Lower lobe of right lung (tissue), 2 donors: Measurements from ENCODE around the gene IGHMBP2. TPM values are rescaled to one million over a fixed set of nuclear protein-coding genes. Genes with fewer than 3 reads are reported as not detected.
A peak's percentile ranks its signal among the peaks of the same experiment; 100 is the strongest.

Source experiments
- ATAC-seq, 2 donors: fragments of 200-7000 bp; cut with Tn5 transposase; one replicate each; pipeline ENCODE4 v1.9.1; 2020 to 2022; ENCODE audit warnings: mild to moderate bottlenecking in 2 of 2, moderate library complexity in 2 of 2
- DNase-seq: peaks from one replicate; pipeline ENCODE4 v3.0.0-alpha.2; 2020
- H3K27ac ChIP-seq: fragments of 200-600 bp; one replicate; pipeline ENCODE4 v1.8.0; 2022
- H3K27me3 ChIP-seq: fragments of 200-600 bp; one replicate; pipeline ENCODE4 v1.8.0; 2022; ENCODE audit warnings: low read depth
- H3K36me3 ChIP-seq: fragments of 200-600 bp; one replicate; pipeline ENCODE4 v1.8.0; 2022; ENCODE audit warnings: mild to moderate bottlenecking
- H3K4me1 ChIP-seq: fragments of 200-600 bp; one replicate; pipeline ENCODE4 v1.8.0; 2022
- H3K4me3 ChIP-seq: fragments of 200-600 bp; one replicate; pipeline ENCODE4 v1.8.0; 2022; ENCODE audit warnings: mild to moderate bottlenecking
- H3K9me3 ChIP-seq: fragments of 200-600 bp; one replicate; pipeline ENCODE4 v1.8.0; 2022
- CTCF ChIP-seq: fragments of 200-600 bp; IDR thresholded peaks from one replicate; pipeline ENCODE4 v1.8.0; 2022; ENCODE audit warnings: antibody characterized with exemption, mild to moderate bottlenecking
- intact Hi-C: fragments of 100-400 bp; cut with DNase I; formaldehyde crosslinking; loops from one replicate; pipeline ENCODE4 v1.11.0; 2022
- total RNA-seq: library from RNA; stranded (reverse); fragmentation: NEBNext Ultra II Directional; extraction: Animal tissue kit (Norgen Biotek cat#: 25700); gene quantifications from one replicate; pipeline ENCODE4 v1.2.1, GENCODE V29; 2021
- donor health status: DM: no; HTN: yes; CAD: no; lungs with severe emphysema.

The IGHMBP2 gene
- total RNA-seq, 1 donor from 2014 or later = 18.8 TPM

DNA sequence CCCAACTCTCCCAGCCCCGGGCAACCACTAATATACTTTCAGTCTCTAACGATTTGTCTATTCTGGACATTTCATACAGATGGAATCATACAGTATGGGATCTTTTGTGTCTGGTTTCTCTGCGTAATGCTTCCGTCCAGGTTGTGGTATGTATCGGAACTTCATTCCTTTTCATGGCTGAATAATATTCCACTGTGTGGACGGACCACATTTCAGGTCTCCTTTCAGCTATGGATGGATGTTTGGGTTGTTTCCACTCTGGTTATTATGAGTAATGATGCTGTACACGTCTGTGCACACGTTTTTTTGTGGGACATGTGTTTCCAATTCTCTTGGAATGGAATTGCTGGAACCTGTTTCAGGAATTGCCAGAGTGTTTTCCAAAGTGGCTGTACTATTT lies 44.6 kb upstream of the IGHMBP2 start:
- intact Hi-C loops = no loop called here
- TF ChIP-seq CTCF = no peak

DNA sequence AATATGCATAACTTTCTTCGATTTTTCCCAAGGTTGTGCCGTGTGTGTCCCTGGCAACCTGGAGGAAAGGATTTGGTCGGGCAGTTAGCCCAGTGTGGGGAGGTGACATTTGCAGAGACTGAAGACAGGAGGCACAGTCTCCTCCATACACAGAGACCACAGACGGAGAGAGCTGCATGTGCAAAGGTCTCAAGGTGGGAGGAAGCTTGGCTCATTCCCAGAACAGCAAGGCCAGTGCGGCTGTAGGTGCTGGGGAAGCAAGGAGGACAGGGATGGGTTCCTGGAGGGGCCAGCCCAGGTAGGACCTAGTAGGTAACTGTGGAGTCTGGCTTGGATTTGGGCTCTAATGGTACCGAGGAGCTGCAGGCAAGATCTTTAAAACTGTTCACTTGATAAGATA lies 41.3 kb upstream of the IGHMBP2 start:
- Histone ChIP-seq H3K4me1 (no peaks in the 10 kb centered on the region), H3K9me3 (peaks cover 8% of the 10 kb centered on the region), H3K27me3 (no peaks in the 10 kb centered on the region), H3K36me3 (no peaks in the 10 kb centered on the region), H3K4me3 (no peak overlapping the region), H3K27ac (no peak overlapping the region)
- TF ChIP-seq CTCF = no peak
- DNase-seq = no peak
- peak in 1 of 2 donors; percentile 25 for ATAC-seq
- intact Hi-C loops = no loop called here

More for the DNA sequence above, 44.6 kb upstream of the IGHMBP2 start:
- Histone ChIP-seq H3K36me3 (no peaks in the 10 kb centered on the region), H3K4me1 (peaks cover 14% of the 10 kb centered on the region), H3K9me3 (peaks cover 7% of the 10 kb centered on the region), H3K4me3 (no peak overlapping the region), H3K27me3 (peaks cover 15% of the 10 kb centered on the region), H3K27ac (no peak overlapping the region)
- ATAC-seq = no peak
- DNase-seq = no peak

- no peak for TF ChIP-seq CTCF
- Histone ChIP-seq H3K36me3 (no peaks in the 10 kb centered on the region), H3K9me3 (peaks cover 8% of the 10 kb centered on the region), H3K4me3 (no peak overlapping the region), H3K27ac (no peak overlapping the region), H3K27me3 (no peaks in the 10 kb centered on the region), H3K4me1 (no peaks in the 10 kb centered on the region)
- ATAC-seq (no peak), DNase-seq (no peak)
- intact Hi-C loops = no loop called here
Observed at GRCh38 chr11:68863553-68864265, 40.0 kb upstream of the IGHMBP2 start.

DNA sequence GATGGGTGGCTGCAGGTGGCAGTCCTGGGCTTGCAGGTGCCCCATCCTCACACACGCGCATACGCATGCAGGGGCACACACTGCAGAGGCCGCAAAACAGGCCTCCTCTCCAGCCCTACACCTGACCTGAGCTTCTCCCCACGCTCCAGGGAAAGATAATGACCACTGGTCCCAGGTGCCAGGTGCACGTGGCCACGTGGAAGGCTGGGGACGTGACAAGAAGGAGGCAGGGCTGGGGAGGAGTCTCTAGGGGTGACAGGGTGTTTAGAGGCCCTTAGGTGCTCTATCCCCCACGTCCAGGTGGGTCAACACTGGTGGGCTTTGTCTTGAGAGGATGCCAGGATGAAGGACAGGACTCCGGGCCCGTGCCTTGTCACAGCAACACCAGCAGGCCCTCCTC lies 38.5 kb upstream of the IGHMBP2 start:
- no peak for DNase-seq
- H3K9me3 ChIP-seq = peaks cover 8% of the 10 kb centered on the region
- H3K27me3 ChIP-seq = no peaks in the 10 kb centered on the region
- H3K36me3 ChIP-seq = no peaks in the 10 kb centered on the region
- no peak overlapping the region for H3K27ac ChIP-seq
- no peak overlapping the region for H3K4me3 ChIP-seq
- intact Hi-C loops = no loop called here
- no peak for TF ChIP-seq CTCF
- ATAC-seq = no peak
- H3K4me1 ChIP-seq = peaks cover 5% of the 10 kb centered on the region

DNA sequence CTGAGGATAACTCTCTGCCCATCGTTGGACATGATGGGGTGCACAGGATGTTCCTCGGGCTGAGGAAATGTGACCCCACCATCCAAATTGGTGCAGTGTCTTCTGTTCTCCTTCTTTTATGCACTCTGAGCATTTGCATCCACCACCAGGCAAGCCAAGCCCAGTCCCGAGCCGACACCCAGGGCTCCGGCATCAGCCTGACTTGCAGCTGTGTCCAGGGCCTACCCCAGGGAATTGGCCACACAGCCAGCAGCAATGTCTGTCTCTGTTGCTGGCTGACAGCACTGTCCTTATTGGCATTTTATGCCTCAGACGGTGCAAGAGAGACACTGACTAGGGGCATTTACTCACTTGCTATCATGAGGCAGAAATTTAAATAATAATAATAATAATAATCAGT lies 36.6 kb upstream of the IGHMBP2 start:
- H3K27ac ChIP-seq = no peak overlapping the region
- TF ChIP-seq CTCF = no peak
- peaks cover 12% of the 10 kb centered on the region for H3K4me1 ChIP-seq
- intact Hi-C loops = no loop called here
- no peaks in the 10 kb centered on the region for H3K36me3 ChIP-seq
- DNase-seq (no peak), ATAC-seq (no peak)
- peaks cover 8% of the 10 kb centered on the region for H3K9me3 ChIP-seq
- H3K27me3 ChIP-seq = no peaks in the 10 kb centered on the region
- H3K4me3 ChIP-seq = no peak overlapping the region
